ENCODE results near the gene DGKI. TPM values are rescaled to one million over a fixed set of nuclear protein-coding genes. Genes with fewer than 3 reads are reported as not detected.

Gene DGKI
- total RNA-seq, 3 donors from 2014 or later = 0.36 to 1.4 (median 0.46) TPM

DNA sequence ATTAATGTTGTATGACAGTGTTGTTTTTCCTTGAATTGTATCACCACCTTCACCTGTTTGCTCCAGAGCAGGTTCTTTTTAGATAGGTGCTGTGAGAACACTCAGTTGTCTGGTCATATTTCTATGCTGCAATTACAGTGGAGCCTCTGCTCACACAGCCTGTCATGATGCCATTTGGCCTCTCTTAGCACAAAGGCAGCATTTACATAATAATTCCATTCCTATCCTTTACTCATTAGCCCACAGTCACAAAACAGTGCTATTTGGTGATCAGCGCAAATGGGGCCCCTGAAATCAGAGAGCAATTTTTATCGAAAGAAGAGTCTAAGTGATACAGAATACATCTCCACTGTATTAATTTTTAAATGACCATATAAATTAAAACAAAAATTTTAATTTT lies 13.8 kb upstream of the DGKI start:
- TF ChIP-seq, protein P1, sequence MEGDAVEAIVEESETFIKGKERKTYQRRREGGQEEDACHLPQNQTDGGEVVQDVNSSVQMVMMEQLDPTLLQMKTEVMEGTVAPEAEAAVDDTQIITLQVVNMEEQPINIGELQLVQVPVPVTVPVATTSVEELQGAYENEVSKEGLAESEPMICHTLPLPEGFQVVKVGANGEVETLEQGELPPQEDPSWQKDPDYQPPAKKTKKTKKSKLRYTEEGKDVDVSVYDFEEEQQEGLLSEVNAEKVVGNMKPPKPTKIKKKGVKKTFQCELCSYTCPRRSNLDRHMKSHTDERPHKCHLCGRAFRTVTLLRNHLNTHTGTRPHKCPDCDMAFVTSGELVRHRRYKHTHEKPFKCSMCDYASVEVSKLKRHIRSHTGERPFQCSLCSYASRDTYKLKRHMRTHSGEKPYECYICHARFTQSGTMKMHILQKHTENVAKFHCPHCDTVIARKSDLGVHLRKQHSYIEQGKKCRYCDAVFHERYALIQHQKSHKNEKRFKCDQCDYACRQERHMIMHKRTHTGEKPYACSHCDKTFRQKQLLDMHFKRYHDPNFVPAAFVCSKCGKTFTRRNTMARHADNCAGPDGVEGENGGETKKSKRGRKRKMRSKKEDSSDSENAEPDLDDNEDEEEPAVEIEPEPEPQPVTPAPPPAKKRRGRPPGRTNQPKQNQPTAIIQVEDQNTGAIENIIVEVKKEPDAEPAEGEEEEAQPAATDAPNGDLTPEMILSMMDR (IDR thresholded peaks at IDR 0.05) = no peak
- Histone ChIP-seq H3K9me3 (no peaks in the 10 kb centered on the region), H3K36me3 (ENCODE audit: low read depth) (no peaks in the 10 kb centered on the region), H3K4me3 (no peak overlapping the region), H3K4me1 (ENCODE audit: low read depth) (no peaks in the 10 kb centered on the region)
- DNase-seq (no peak), ATAC-seq (no peak)
- intact Hi-C loops (cut with DNase I, micrococcal nuclease) = no loop called here

DNA sequence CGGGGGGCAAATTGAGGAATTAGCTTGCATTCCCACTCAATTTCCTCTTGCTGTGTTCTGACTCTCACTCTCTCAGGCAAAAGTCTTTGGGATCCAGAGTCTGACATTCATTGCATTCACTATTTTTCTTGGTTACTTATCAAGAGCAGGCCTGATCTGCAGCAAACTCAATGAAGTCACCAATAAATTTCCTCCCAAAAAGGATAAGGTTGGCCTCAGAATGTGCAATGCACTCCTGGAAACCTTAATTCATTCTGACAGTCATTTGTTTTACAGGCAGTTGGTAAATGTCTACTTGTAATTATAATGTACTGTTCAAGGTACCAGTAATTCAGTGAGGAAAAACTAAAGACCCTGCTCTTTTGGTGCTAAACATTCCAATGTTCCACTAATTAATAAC lies 6.3 kb upstream of the DGKI start:
- Histone ChIP-seq H3K4me3 (no peak overlapping the region), H3K36me3 (ENCODE audit: low read depth) (no peaks in the 10 kb centered on the region), H3K4me1 (ENCODE audit: low read depth) (no peaks in the 10 kb centered on the region), H3K9me3 (no peaks in the 10 kb centered on the region)
- intact Hi-C loops (cut with DNase I, micrococcal nuclease) = no loop called here
- ATAC-seq (no peak), DNase-seq (no peak)
- TF ChIP-seq, protein P1 (IDR thresholded peaks at IDR 0.05) = no peak

DNA sequence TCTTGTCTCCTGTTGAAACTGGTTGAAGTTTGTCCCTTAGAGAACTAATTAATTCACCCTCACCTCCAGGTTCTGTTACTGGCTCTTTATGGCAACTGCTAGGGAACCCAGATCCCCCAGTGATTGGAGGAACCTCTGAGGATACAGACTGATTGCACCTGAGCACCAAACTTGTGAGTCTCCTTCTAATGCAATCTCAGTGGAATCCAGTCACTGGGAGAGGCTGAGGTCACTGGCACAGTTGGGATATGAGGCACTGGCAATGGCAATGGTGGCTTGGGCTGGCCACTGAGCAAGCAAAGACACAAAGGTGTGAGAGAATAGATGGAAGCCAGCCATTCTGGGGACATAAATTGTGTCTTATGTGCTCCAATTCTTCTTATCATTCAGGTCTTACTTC lies 5.3 kb upstream of the DGKI start:
- H3K4me1 ChIP-seq (ENCODE audit: low read depth) = peaks cover 3% of the 10 kb centered on the region
- no peak for DNase-seq
- no peak overlapping the region for H3K4me3 ChIP-seq
- no peak for ATAC-seq
- TF ChIP-seq, protein P1 (IDR thresholded peaks at IDR 0.05) = no peak
- H3K9me3 ChIP-seq = no peaks in the 10 kb centered on the region
- H3K36me3 ChIP-seq (ENCODE audit: low read depth) = no peaks in the 10 kb centered on the region
- intact Hi-C loops (cut with DNase I, micrococcal nuclease) = no loop called here

DNA sequence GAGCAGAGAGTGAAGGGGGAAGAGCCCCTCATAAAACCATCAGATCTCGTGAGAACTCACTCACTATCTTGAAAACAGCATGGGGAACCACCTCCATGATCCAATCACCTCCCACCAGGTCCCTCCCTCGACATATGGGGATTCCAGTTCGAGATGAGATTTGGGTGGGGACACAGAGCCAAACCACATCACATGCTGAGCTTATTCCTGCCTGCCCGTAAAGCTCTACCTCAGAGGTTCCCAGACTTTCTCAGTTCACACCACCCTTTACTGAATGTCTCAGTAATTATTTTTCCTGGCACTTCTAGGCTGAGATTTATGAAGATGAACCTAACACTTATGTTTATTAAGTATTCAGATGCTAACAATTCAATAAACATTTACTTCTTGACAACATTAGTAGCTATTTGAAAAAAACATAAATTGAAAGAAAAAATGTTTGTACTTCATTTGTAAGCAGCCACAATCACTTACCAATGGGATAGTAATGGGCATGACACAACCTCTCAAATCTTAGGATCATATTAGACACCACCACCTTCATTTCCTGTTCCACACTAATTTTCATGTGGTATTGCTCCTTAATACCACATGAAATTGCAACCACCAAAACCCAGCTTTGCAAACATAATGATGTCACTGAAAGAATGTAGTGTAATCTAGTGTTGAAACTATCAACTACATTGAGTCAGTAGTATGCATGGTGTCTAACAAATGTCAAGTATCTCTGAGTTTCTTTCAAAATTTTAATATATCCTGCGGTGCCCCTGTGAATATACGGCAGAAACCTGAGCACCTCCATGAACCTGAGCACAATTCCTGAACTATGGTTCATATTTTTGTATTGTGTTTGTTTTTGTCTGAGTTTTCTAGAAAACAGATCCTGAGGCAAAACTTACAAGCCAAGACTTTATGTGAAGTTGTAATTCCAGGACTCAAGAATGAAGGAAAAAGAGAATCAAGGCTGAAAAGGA lies 4.5 kb upstream of the DGKI start:
- Histone ChIP-seq H3K36me3 (ENCODE audit: low read depth) (no peaks in the 10 kb centered on the region), H3K9me3 (no peaks in the 10 kb centered on the region), H3K4me3 (no peak overlapping the region), H3K4me1 (ENCODE audit: low read depth) (peaks cover 3% of the 10 kb centered on the region)
- TF ChIP-seq, protein P1 (IDR thresholded peaks at IDR 0.05) = no peak
- no peak for ATAC-seq
- no peak for DNase-seq
- intact Hi-C loops (cut with DNase I, micrococcal nuclease) = no loop called here

DNA sequence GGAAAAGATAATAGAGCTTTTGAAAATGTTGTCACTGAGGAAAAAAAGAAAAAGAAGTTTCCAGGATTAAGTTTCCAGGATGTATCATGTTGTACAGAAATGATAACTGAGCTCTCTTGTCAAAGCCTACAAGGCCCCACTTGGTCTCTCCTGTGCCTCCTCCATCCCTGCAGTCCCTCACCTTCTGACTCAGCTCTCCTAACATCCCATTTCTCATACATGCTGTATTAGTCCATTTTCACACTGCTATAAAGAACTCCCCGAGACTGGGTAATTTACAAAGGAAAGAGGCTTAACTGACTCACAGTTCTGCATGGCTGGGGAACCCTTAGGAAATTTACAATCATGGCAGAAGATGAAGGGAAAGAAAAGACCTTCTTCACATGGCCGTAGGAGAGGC lies 3.8 kb upstream of the DGKI start:
- intact Hi-C loops (cut with DNase I, micrococcal nuclease) = no loop called here
- DNase-seq (no peak), ATAC-seq (no peak)
- Histone ChIP-seq H3K9me3 (no peaks in the 10 kb centered on the region), H3K4me3 (no peak overlapping the region), H3K36me3 (ENCODE audit: low read depth) (no peaks in the 10 kb centered on the region), H3K4me1 (ENCODE audit: low read depth) (peaks cover 3% of the 10 kb centered on the region)
- TF ChIP-seq, protein P1 (IDR thresholded peaks at IDR 0.05) = no peak
